HG03064 (cell line): Measurements from ENCODE around the gene NUDT19.
"Not testable (repeated sequence)": the region's sequence is repeated elsewhere in the genome, so short reads cannot be mapped to it uniquely, and the experiment has no call there.

ENCODE experiments used
- ATAC-seq: cut with Tn5 transposase; IDR thresholded peaks from one replicate; pipeline ENCODE4 v1.9.1; 2021; ENCODE audit warnings: low read depth; ENCODE audit not compliant: unreplicated experiment

NUDT19 gene

GRCh38 chr19:32674931-32675719, 16.5 kb upstream of the NUDT19 start, which contains the start of gene ANKRD27:
Gene ANKRD27 (minus strand): TSS chr19:32675180. CDS start chr19:32659015, 16,165 bp downstream.
- ATAC-seq: peak; percentile 92

- ATAC-seq: no peak
Measured at GRCh38 chr19:32675720-32676185, 15.9 kb upstream of the NUDT19 start, which contains the start of gene RGS9BP. Gene RGS9BP (plus strand): TSS chr19:32675848. CDS start chr19:32676264, 416 bp downstream.

DNA sequence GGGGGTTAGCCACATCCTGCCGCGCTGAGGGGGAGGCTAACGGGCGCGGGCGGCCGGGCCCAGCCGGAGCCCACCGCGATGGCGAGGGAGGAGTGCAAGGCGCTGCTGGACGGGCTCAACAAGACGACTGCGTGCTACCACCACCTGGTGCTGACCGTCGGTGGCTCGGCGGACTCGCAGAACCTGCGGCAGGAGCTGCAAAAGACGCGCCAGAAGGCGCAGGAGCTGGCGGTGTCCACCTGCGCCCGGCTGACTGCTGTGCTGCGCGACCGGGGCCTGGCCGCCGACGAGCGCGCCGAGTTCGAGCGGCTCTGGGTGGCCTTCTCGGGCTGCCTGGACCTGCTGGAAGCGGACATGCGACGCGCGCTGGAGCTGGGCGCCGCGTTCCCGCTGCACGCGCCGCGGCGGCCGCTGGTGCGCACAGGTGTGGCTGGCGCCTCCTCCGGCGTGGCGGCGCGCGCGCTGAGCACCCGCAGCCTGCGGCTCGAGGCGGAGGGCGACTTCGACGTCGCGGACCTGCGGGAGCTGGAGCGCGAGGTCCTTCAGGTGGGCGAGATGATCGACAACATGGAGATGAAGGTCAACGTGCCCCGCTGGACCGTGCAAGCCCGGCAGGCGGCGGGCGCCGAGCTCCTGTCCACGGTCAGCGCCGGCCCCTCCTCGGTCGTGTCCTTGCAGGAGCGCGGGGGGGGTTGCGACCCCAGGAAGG, 15.3 kb upstream of the NUDT19 start:
- no peak for ATAC-seq

DNA sequence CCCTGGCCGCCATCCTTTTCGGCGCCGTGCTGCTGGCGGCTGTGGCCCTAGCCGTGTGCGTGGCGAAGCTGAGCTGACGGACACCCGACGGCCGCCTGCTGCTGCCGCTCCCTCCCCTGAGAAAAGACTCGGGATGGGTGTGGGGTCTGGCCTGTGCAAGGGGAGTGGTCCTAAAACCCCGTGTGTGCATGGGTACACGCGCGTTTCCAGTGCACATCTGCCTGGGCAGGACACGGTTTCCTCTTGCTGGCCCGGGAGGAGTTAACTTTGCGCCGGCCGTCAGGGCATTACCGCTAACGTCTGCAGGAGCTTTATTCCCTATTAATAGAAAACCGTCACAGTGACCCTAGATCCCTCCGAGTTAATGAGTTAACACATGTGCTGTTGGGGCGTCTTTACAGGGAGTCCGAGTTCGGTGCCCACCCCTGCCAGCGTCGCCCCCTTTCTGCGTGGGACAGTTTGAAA, 14.7 kb upstream of the NUDT19 start:
- no peak for ATAC-seq

- ATAC-seq: no peak
Measured at GRCh38 chr19:32677657-32678056, 14.0 kb upstream of the NUDT19 start.

GRCh38 chr19:32680986-32681385, 10.6 kb upstream of the NUDT19 start:
- no peak for ATAC-seq

GRCh38 chr19:32682317-32682716, 9.3 kb upstream of the NUDT19 start:
- no peak for ATAC-seq

- no peak for ATAC-seq
Measured at GRCh38 chr19:32686847-32687475, 4.7 kb upstream of the NUDT19 start.

DNA sequence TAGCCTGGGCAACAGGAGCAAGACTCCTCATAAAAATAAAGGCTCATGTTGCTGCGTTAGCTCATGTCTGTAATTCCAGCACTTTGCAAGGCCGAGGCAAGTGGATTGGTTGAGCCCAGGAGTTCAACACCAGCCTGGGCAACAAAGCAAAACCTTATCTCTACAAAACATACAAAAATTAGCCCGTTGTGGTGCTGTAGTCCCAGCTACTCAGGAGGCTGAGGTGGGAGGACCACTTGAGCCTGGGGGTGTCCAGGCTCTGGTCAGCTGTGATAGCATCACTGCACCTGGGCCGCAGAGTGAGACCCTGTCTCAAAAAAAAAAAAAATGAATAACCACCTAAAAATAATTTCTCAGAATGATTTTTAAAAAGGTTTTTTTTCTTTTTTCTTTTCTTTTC, 3.9 kb upstream of the NUDT19 start:
- no peak for ATAC-seq

DNA sequence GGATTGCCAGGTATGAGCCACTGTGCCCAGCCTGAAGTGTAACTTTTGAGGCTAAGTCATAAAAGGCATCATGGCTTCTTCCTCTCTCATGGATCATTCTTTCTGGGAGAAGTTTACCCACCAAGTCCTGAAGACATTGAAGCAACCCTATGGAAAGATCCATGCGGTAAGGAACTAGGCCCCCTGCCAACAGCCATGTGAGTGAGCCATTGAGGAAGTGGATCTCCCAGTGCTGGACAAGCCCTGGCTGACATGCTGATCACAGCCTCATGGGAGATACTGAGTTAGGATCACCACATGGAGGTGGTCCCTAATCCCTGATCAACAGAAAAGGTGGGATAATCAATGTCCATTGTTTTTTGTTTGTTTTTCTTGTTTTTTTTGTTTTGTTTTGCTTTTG, 3.3 kb upstream of the NUDT19 start:
- no peak for ATAC-seq

DNA sequence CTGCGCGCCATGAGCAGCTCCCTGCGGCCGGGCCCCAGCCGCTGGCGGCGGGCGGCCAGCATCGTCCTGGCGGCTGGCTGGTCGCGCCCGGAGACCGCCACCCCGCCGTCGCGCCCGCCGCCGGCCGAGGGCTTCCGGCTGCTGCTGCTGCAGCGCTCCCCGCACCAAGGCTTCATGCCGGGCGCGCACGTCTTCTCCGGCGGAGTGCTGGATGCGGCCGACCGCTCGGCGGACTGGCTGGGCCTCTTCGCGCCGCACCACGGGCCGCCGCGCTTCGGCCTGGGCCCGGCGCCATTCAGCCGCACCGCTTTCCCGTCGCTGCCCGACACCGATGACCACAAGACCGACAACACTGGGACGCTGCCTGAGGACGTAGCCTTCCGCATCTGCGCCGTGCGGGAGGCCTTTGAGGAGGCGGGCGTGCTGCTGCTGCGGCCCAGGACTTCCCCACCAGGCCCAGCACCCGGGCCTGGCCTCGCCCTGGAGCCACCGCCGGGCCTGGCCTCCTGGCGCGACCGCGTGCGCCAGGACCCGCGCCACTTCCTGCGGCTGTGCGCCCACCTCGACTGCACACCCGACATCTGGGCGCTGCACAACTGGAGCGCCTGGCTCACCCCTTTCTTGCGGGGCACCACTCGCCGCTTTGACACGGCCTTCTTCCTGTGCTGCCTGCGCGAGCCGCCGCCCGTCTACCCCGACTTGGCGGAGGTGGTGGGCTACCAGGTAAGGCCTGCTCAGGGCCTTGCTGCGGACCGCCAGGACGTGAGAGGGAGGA, 518 bp downstream of the NUDT19 start:
- peak; percentile 62 for ATAC-seq

GRCh38 chr19:32692727-32693061, 1.1 kb downstream of the NUDT19 start:
- ATAC-seq: peak; percentile 11

GRCh38 chr19:32693151-32694108, 1.8 kb downstream of the NUDT19 start:
- ATAC-seq: not testable (repeated sequence)

DNA sequence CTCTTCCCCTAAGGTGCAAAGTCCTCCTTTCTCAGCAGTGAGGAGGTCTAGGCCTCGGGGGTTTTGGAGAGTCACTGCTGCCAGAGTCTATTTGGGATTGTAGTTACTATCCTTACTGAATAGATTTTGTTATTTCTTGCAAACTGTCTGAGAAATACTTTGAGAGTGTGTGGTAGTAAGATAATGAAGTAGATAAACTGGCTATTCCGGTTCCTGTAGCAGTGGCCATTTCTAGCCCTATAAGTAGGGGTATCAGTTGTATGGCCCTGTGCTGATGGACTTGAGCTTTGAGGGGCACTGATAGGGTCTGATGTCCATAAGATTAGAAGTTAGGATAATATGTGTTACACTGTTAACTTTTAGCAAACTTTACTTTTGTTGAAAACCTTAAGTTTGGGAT, 2.7 kb downstream of the NUDT19 start:
- not testable (repeated sequence) for ATAC-seq

- not testable (repeated sequence) for ATAC-seq
Measured at GRCh38 chr19:32694851-32695250, 3.2 kb downstream of the NUDT19 start.

- not testable (repeated sequence) for ATAC-seq
Measured at GRCh38 chr19:32695506-32695905, 3.9 kb downstream of the NUDT19 start.

- not testable (repeated sequence) for ATAC-seq
Measured at GRCh38 chr19:32696771-32697170, 5.2 kb downstream of the NUDT19 start.

DNA sequence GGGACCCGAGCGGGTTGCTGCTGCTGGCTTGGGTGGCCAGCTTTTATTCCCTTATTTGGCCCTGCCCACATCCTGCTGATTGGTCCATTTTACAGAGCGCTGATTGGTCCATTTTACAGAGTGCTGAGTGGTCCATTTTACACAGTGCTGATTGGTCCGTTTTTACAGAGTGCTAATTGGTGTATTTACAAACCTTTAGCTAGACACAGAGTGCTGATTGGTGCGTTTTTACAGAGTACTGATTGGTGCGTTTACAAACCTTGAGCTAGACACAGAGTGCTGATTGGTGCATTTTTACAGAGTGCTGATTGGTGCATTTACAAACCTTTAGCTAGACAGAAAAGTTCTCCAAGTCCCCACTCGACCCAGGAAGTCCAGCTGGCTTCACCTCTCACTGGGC, 8.5 kb downstream of the NUDT19 start:
- not testable (repeated sequence) for ATAC-seq

DNA sequence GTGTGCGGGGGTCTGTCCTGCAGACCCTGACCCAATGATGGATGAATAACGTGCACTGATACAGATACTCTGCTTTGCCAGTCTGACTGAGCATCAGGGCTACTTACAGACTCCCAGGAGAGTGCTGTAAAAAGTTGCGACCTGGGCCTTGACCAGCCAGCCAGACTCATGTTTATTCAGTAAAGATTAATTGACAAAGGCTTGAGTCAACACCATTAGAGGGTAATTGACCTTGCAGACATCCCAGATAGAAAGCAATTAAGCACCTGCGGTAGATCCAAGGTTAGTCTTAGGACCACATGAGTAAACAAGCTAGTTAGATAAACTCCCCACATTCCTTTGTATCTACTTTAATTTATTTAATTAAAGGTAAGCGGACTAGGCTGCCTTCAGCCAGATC, 10.4 kb downstream of the NUDT19 start:
- ATAC-seq: no peak
